Gastroesophageal sphincter (tissue), 4 donors: ENCODE results near the gene IPO11. TPM values are rescaled to one million over a fixed set of nuclear protein-coding genes. Genes with fewer than 3 reads are reported as not detected.
"Not testable (repeated sequence)": the region's sequence is repeated elsewhere in the genome, so short reads cannot be mapped to it uniquely, and the experiment has no call there.

Experiments used
- ATAC-seq: fragments of 150-250 bp; one replicate; pipeline ENCODE4 v1.9.1; 2016; ENCODE audit warnings: mild to moderate bottlenecking, moderate library complexity
- H3K27ac ChIP-seq, 4 donors: fragments of 200-600 bp; sonication (generic) in 3 of 4; 1 replicate in 3 of 4; 2 replicates in 1 of 4; pipeline ENCODE4 v1.5.1; 2016 to 2019
- H3K27me3 ChIP-seq: fragments of 200-600 bp; sonication (generic); one replicate; pipeline ENCODE4 v1.5.1; 2019
- H3K36me3 ChIP-seq, 2 donors: fragments of 200-600 bp; sonication (generic); one replicate each; pipeline ENCODE4 v1.5.1; 2019; ENCODE audit warnings: control low read depth in 1 of 2
- H3K4me1 ChIP-seq, 3 donors: fragments of 200-600 bp; sonication (generic); 1 replicate in 2 of 3; 2 replicates in 1 of 3; pipeline ENCODE4 v1.5.1; 2016 to 2019; ENCODE audit warnings: control low read depth in 2 of 3
- H3K4me3 ChIP-seq, 2 donors: fragments of 200-600 bp; sonication (generic); one replicate each; pipeline ENCODE4 v1.5.1; 2019; ENCODE audit warnings: mild to moderate bottlenecking in 1 of 2, moderate library complexity in 1 of 2
- H3K9me3 ChIP-seq, 3 donors: fragments of 200-600 bp; sonication (generic); one replicate each; pipeline ENCODE4 v1.5.1; 2017 to 2019; ENCODE audit warnings: control low read depth in 2 of 3
- EP300 ChIP-seq: sonication (generic); formaldehyde crosslinking; IDR thresholded peaks from one replicate; pipeline ENCODE4 v1.6.1; 2017; ENCODE audit warnings: antibody characterized with exemption, mild to moderate bottlenecking
- POLR2A ChIP-seq, 2 donors: fragments of 450-650 bp; IDR thresholded peaks; one replicate each; pipeline ENCODE4 v1.6.1; 2017; ENCODE audit warnings: antibody characterized with exemption in 2 of 2, mild to moderate bottlenecking in 2 of 2, moderate library complexity in 1 of 2
- POLR2AphosphoS5 ChIP-seq: sonication (generic); formaldehyde crosslinking; IDR thresholded peaks from one replicate; pipeline ENCODE4 v1.6.1; 2017; ENCODE audit warnings: antibody characterized with exemption
- WGBS, 2 donors: methylation state at CpG; one replicate each; pipeline ENCODE4 v1.1.5; 2018; ENCODE audit warnings: low coverage in 1 of 2; 5-methylcytosine and 5-hydroxymethylcytosine counted together
- total RNA-seq, 4 donors: library from RNA; depleted of rRNA; stranded (reverse); fragments of >200 nt; gene quantifications; one replicate each; pipeline ENCODE4 v1.1.0, GENCODE V29; 2016
- TF ChIP-seq, protein P1 (sequence below), 4 experiments: fragments of 200-600 bp in 2 of 4; fragments of 450-650 bp in 2 of 4; sonication (generic) in 1 of 4; IDR thresholded peaks; one replicate each; pipeline ENCODE4 v1.5.1; 2017 to 2019; ENCODE audit warnings: antibody characterized with exemption in 4 of 4, mild to moderate bottlenecking in 2 of 4, moderate library complexity in 2 of 4

IPO11 gene
- total RNA-seq, 4 donors from 2014 or later = 15.8 to 25.1 (median 17.2) TPM

DNA sequence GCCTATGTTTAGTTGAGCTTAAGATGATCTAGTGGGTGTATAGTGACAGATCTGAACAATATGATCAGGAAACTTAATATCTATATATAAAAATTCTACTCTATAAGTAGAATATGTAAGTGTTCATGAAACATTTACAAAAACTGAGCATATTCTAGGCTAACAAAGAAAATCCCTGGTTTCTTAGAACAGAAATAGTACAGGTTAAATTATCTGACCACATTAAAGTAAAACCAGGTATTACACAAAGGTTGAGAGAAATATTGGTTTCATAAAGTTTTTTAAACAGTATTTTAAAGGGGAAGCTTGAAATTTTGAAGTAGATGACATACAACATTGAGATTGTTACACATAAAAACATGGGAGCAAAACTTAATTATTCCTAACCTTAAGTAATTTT is 205.4 kb downstream of the IPO11 start:
- Histone ChIP-seq H3K36me3 (peaks cover 0 to 9% of the 10 kb centered on the region in 2 donors), H3K27me3 (no peaks in the 10 kb centered on the region), H3K4me3 (no peak overlapping the region), H3K9me3 (no peaks in the 10 kb centered on the region), H3K27ac (no peak overlapping the region), H3K4me1 (no peaks in the 10 kb centered on the region)
- no peak for TF ChIP-seq EP300
- TF ChIP-seq, protein P1, sequence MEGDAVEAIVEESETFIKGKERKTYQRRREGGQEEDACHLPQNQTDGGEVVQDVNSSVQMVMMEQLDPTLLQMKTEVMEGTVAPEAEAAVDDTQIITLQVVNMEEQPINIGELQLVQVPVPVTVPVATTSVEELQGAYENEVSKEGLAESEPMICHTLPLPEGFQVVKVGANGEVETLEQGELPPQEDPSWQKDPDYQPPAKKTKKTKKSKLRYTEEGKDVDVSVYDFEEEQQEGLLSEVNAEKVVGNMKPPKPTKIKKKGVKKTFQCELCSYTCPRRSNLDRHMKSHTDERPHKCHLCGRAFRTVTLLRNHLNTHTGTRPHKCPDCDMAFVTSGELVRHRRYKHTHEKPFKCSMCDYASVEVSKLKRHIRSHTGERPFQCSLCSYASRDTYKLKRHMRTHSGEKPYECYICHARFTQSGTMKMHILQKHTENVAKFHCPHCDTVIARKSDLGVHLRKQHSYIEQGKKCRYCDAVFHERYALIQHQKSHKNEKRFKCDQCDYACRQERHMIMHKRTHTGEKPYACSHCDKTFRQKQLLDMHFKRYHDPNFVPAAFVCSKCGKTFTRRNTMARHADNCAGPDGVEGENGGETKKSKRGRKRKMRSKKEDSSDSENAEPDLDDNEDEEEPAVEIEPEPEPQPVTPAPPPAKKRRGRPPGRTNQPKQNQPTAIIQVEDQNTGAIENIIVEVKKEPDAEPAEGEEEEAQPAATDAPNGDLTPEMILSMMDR (IDR thresholded peaks at IDR 0.05) = no peak
- no peak for TF ChIP-seq POLR2AphosphoS5
- no peak for TF ChIP-seq POLR2A (IDR thresholded peaks at IDR 0.05)
- ATAC-seq = no peak

DNA sequence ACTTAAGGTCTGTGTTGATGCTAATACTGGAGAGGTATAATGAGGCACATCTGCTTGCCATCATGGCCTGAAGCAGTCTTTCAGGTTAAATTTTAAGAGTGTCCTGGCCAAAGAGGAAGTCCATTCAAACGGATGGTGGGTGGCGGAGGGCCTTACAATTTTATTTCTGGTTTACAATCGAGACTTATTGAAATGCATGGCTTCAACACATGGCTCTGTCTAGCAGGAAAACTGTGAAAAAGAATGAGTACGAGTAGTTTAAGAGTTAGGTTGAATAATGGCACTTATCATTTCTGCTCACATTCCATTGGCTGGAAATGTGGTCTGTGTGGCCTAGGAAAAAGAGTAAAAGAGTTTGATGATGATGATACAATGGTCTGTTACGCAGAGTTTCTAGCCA is 208.2 kb downstream of the IPO11 start:
- Histone ChIP-seq H3K9me3 (no peaks in the 10 kb centered on the region), H3K4me1 (no peaks in the 10 kb centered on the region), H3K36me3 (peaks cover 0 to 2% of the 10 kb centered on the region in 2 donors), H3K27ac (no peak overlapping the region), H3K4me3 (no peak overlapping the region), H3K27me3 (no peaks in the 10 kb centered on the region)
- TF ChIP-seq POLR2A (IDR thresholded peaks at IDR 0.05) = no peak
- TF ChIP-seq EP300 = no peak
- TF ChIP-seq, protein P1 (IDR thresholded peaks at IDR 0.05) = no peak
- no peak for TF ChIP-seq POLR2AphosphoS5
- ATAC-seq = no peak
- WGBS, 2 donors = 80 to 84% methylated on average over 5 of the region's 5 CpGs

- Histone ChIP-seq H3K9me3 (no peaks in the 10 kb centered on the region), H3K36me3 (peaks cover 0 to 7% of the 10 kb centered on the region in 2 donors), H3K4me1 (no peaks in the 10 kb centered on the region), H3K4me3 (no peak overlapping the region), H3K27ac (no peak overlapping the region), H3K27me3 (no peaks in the 10 kb centered on the region)
- 86 to 100% methylated on average over 1 to 6 of the region's 6 CpGs for WGBS, 2 donors
- no peak for ATAC-seq
- TF ChIP-seq, protein P1 (IDR thresholded peaks at IDR 0.05) = no peak
- no peak for TF ChIP-seq EP300
- no peak for TF ChIP-seq POLR2A (IDR thresholded peaks at IDR 0.05)
- TF ChIP-seq POLR2AphosphoS5 = no peak
These were observed 208.7 kb downstream of the IPO11 start for GRCh38 chr5:62621280-62621679.

DNA sequence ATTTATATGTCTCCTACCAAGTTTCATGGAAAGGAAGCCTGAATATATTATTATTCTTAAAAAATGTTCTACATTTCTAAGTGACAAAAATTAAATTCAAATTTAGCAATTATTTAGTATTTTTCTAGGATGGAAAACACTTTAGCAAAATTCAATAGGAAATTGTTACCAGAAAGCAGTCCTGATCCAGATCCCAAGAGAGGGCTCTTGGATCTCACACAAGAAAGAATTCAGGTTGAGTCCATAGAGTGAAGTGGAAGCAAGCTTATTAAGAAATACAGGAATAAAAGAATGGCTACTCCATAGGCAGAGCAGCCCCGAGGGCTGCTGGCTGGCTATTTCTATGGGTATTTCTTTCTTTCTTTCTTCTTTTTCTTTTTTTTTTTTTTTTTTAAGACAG is 210.7 kb downstream of the IPO11 start:
- Histone ChIP-seq H3K27me3 (no peaks in the 10 kb centered on the region), H3K9me3 (no peaks in the 10 kb centered on the region), H3K27ac (no peak overlapping the region), H3K36me3 (peaks cover 0 to 27% of the 10 kb centered on the region in 2 donors), H3K4me3 (no peak overlapping the region), H3K4me1 (no peaks in the 10 kb centered on the region)
- WGBS, 2 donors = 80 to 90% methylated on average over 1 of the region's 1 CpG
- no peak for ATAC-seq
- TF ChIP-seq POLR2A (IDR thresholded peaks at IDR 0.05) (no peak), EP300 (no peak), POLR2AphosphoS5 (no peak)
- TF ChIP-seq, protein P1 (IDR thresholded peaks at IDR 0.05) = no peak

- H3K27me3 ChIP-seq, H3K4me1 ChIP-seq, H3K27ac ChIP-seq, ATAC-seq, H3K9me3 ChIP-seq, H3K4me3 ChIP-seq: not testable (repeated sequence)
- 95% methylated on average over 4 of the region's 7 CpGs; no CpG with 5 or more reads in 1 of the 2 donors for WGBS, 2 donors
- H3K36me3 ChIP-seq = peaks cover 0 to 38% of the 10 kb centered on the region in 2 donors
These were observed 211.9 kb downstream of the IPO11 start for GRCh38 chr5:62624436-62624835.
